ENCODE data around the gene PTPN23.

Gene PTPN23

DNA sequence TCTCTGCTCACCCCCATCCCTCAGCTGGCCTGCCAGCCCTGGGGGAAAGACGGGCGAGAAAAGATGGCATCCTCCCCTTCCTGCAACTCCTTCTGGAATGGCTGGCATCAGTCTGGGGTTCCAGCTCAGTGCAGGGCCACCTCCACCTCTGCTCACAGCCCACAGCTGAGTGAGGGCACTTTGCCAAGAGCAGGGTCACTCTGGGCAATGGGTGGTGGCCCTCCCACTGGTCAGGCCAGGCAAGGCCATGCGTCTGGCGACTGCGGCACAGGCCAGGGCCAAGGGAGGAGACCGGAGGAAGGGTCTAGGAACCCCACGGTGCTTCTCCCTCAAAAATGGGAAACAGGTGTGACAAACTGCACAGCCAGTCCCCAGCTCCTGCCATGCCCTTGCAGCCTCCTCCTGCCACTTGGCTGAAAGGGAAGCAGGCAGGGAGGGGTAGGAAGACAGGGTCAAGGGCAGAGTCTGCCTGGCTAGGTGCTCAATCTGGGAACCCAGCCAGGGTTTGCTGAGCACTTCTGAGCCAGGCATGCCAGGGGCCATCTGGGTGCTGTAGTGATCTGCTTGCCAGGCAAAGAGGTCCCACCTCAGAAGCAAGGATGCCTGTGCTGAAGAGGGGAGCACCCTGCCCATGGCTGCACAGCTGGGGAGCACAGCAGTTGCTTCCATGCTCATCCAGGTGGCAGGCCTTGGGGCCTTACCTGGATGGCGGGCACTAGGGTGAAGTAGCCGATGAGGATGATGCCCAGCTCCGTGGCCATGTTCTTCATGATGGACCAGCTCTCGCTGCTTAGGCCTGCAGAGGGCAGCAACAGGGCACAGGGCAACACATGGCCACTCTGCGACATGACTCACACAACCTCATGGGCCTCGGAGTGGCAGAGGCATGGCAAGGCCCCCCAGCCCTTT lies 41.2 kb downstream of the PTPN23 start:
- DNase-seq: no peak

DNA sequence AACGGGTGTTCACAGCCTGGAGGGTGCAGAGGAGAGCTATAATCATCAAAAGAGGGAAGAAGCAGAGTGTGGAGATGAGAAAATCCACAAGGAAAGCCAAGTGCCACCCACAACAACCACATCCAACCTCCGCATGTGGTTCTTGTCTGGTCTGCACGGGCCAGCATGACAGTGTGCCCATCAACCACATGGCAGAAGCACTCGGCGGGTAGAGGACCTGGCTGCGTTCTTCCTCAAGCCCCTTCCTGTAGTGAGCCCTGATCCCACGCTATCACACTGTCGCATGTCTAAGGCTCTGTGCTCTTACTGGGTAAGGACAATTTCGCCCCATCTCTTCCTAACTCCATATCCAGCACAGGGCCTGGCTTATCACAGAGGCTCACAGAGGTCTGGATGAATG lies 41.9 kb downstream of the PTPN23 start:
- DNase-seq: no peak

DNA sequence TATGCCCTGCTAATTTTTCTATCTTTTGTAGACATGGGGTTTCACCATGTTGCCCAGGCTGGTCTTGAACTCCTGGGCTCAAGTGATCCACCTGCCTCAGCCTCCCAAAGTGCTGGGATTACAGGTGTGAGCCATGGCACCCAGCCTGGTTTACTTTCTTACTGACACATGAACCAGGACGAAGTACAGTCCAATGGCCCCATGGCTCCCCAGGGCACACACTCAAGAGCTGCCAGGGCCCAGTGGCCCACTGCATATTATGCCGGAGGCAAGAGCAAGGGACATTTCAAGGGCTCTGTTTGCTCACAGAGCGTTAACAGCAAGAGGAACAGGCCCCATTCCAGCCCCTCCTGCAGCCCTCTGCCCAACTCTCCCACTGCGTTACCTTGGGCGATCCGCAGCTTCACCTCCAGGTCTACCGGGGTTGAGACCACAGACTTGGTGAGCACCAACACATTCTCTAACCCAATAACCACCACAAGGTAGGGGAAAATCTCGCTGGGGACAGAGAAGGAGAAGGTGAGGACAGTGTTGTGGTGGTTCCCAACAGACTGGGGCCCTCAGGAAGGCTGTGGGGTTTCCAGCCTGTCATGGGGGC lies 42.8 kb downstream of the PTPN23 start:
- no peak for DNase-seq

DNA sequence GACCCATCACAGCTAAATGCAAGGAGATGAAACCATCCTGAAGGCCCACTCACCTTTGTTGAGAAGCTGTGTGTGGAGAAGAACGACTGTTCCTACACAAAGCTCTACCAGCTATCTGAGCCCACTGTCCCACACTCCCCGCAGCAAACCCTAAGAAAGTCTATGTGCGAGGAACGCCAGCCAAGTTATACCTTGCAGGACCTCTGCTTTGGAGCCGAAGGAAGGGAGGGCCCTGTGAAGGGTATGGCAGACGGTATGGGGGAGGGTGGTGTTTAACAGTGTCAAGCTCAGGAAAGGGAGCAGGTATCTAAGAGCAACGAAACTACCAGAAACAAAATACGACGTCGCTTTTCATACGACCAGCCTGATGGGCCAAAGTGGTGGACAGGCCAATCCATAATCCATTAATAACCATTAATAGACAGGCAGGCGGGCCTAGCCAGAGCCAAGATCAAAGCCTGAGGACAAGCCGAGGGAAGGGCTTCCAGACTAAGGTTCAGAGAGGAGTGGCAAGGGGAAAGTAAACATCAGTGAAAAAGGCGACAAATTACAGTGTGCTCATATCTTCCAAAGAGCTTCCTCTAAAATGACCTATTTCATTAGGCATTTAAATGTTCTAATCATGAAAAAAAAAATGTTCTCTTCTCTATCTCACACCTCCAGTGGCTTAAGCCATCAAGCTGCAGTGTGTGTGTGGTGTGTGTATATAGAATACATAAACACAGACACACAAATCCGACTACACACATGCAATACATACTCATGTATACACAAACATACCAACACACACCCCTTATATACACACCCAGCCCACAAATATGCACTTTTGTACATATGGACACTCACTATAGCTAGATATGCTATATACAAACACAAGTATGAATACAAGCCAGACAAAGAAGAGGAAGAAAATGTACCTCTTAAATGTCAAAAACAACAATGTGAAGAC lies 43.9 kb downstream of the PTPN23 start:
- DNase-seq: no peak

DNA sequence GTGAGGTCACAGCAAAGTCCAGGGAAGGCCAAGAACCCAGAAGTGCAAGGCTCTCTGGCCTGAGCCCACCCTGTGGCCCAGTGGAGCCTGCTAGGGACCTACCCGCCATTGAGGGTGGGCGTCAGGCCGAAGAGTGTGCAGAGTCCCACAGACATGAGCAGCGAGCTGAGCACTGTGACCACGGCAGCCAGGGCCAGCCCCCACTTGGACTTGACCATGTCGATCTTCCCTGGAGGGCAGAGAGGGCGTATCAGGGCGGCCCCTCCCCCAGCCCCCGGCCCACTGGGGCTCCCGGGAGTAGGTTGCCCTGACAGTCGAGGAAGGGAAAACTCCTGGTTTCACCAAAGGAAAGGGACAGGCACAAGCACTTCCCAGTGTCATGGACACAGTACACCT lies 44.6 kb downstream of the PTPN23 start:
- DNase-seq: no peak

DNA sequence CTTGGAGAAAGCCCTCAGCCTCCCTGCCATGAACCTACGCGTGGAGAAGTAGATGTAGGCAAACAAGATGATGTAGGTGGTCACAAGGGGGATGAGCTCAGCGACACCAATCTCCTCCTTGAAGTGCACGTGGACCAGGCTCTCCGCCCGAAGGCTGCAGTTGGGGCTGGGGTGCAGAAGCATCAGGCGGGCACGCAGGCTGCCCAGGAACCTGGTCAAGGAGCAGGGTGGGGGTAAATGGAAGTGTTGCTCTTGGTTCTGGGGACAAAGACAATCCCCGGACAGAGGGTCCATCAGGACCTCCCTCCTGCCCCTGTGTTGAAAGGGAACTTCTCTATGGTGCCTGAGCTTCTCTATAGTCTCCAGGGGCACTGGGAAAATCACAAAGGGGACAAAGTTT lies 45.1 kb downstream of the PTPN23 start:
- DNase-seq: no peak

DNA sequence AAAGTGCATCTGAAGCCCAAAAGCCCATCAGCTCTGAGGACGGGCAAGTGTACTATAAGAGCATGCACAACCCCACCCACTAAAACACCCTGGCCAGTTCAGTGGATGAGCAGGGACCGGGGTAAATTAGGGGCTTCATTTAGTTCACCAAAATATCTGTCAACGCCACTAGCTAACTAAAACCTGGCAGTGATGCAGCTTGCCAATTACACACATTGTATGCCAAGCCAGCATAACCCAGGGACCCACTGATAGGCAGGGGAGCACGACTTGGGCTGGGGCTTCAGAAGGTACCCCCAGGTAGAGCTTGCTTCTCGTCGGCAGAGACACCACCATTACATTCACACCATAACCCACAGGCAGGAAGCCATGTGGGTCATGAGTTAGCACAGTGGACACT lies 47.0 kb downstream of the PTPN23 start:
- no peak for DNase-seq

DNA sequence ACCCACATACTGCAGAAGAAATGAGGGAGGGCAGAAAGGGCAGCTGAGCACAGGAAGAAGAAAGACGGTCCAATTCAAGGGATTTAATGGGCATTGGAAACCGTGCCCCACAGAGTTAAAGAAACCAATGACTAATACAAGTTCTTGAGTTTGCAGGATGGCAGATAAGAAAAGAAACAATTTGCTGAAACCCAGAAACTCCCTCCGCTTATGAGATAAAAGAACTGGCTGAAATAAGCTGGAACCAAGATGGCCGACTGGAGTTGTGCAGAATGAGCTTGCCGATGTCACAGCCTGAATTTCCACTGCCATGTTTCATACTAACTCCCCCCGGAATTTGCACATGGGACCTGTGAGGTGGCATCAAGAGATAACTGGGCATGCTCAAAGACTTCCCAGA lies 47.8 kb downstream of the PTPN23 start:
- DNase-seq: no peak

DNA sequence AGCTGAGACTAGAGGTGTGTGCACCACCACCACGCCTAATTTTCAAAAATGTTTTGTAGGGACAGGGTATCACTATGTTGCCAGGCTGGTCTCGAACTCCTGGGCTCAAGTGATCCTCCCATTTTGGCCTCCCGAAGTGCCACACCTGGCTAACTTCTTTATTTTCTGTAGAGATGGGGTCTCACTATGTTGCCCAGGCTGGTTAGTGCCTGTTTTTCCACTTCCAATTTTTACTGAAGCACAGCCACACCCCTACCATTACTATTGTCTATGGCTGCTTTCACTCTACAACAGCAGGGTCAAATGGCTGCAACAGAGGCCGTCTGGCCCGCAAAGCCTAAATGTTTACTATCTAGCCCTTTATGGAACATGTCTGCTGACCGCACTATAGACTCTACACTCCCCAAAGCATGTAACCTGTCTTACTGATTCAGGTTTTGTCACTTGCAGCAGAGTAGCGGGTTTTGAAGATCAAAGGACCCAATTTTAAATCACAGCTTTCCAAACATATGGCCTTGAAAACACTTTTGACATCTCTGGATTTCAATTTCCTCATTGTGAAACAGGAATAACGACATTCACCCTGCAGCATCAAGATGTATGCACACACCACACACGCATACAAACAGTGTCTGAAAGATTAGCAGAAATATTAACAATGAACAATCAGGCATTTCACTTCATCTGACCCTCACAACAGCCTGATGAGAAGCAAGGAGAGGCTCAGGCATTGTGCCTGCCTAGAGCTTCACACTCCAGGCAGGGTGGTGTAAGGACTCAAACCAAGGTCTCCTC lies 48.9 kb downstream of the PTPN23 start:
- no peak for DNase-seq

DNA sequence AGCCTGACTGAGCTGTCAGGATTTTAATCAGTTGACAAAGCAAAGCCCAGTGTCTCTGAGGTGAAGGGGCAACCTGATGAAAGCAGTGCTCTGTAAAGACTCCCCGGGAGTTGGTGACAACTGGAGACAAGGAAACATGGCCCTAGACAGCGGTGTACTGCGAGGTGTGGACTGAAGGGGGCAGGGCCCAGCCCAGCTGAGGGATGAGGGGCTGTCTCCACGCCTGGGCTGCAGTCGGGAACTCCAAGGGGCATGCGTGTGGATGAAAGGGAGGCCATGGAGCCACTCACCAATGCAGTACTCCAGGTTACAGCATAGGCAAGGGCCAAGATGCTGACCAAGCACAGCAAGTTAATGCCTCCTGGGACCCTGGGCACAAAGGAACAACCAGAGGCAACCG lies 49.8 kb downstream of the PTPN23 start:
- DNase-seq: no peak

DNA sequence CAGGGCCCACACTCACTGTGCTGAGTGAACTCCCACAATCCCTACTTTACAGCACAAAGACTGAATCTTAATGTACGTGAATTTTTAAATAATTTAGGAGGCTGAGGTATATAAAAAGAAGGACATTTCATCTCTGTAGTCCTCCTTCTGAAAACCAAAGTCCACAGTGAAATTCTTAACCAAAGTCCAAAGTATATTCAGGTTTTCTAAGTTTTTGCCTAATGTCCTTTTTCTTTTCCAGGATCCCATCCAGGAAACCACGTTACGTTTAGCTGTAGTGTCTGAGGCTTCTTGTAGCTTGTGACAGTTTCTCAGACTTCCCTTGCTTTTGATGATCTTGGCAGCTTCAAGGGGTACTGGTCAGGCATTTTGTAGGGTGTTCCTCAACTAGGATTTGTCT lies 50.4 kb downstream of the PTPN23 start:
- no peak for DNase-seq

DNA sequence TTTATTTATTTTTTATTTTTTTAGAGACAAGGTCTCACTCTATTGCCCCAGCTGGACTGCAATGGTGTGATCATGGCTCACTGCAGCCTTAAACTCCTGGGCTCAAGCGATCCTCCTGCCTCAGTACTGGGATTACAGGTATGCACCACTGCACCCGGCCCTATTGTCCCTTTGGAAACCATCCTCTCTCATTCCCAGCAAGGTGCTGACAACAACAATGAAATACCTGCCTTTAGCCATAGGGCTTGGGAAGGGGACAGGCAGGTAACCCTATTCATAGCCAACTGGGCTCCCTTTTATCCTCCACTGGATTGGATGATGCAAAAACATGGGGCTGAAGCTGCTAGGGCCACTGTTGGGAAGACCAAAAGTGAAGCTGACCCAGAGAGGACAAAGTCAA lies 51.9 kb downstream of the PTPN23 start:
- DNase-seq: no peak

DNA sequence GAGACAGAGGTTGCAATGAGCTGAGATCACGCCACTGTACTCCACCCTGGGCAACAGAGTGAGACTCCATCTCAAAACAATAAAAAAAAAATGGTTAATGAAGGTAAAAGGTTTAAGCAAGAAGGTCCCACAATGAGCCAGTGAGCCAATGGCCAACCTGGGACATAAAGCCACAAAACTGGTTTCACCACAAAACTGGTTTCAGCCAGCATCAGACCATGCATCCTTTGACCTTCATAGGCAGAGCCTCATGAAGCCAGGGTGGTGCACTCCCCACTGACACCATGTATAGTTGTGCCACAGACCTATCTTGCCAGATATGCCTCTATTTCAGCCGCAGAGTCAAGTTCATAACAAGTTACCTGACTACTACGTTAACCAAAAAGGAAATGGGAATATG lies 53.0 kb downstream of the PTPN23 start:
- no peak for DNase-seq

DNA sequence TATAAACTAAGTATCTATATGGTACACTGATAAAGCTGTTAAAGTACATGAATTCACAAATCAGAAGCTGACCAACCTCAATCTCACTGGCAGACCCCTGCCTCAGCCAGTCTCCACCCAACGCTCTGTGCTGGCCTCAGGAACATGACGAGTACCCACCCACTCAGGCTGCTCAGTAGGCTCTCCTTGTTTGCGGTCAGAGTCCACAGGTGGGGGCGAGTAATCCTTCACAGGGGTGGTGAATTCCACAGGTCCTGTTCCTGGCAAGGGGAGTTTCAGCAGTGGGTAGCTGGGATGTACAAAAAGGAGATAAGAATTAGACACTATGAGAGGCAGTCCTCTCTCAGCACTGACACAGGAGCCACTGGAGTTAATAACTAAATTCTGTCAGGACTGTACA lies 54.0 kb downstream of the PTPN23 start:
- no peak for DNase-seq

DNA sequence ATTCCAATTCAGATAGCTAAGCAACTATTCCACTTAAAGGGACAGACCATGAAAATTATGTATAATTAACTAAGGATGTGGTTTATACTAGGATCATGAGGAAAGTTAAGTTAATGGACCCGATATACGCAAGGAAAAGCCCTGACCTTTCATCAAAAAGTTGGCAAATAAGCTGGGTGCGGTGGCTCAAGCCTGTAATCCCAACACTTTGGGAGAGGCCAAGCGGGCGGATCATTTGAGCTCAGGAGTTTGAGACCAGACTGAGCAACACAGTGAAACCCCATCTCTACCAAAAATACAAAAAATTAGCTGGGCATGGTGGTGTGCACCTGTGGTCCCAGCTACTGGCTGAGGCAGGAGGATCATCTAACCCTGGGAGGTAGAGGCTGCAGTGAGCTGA lies 55.4 kb downstream of the PTPN23 start:
- DNase-seq: no peak

DNA sequence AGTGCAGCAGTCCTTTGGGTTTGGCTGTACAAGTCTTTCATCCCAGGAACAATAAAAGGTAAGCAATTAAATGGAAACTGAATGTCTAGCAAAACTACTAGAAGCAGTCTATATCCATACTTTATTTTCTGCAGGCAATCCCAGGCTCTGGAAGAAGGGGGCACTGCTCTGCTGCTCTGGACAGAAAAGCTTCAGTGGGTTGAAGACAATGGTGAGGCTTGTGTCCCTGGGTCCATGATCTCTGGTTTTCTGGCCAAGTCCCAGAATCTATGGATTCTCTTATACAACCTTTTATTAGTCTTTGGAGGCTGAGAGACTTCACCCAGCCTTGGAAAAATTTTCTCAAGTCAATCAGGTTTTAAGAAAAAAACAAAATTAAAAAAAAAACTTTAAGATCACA lies 59.3 kb downstream of the PTPN23 start:
- no peak for DNase-seq

DNA sequence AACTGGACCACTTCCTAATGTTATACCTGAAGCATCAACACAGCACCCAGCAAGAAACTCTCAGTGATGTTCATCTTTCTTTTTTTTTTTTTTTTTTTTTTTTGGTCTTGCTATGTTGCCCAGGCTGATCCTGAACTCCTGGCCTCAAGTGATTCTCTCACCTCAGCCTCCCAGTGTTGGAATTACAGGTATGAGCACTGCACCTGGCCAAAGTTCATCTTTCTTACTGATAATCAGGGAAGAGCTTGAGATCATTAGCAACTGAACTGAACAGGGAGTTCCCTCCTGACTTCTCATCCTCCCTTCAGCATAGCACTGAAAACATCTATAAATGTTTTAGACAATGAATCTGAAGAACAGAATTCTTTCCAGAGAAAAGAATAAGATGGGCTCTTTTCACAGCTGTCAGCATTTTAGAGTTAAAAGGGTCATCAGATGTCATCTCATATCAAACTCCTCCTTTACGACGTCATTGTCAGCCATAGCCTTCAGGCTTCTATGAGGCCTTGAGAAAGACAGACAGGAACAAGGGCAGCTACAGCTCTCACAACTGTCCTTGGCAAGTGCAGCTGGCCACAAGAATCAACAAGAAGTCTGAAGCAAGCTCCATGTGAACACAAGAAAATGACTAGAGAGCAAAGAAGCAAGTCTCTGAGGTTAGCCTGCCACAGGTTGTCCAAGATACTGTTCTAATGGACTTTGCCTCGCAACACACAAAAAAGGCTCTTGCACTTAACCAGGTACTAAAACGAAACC lies 61.2 kb downstream of the PTPN23 start:
- DNase-seq: no peak

DNA sequence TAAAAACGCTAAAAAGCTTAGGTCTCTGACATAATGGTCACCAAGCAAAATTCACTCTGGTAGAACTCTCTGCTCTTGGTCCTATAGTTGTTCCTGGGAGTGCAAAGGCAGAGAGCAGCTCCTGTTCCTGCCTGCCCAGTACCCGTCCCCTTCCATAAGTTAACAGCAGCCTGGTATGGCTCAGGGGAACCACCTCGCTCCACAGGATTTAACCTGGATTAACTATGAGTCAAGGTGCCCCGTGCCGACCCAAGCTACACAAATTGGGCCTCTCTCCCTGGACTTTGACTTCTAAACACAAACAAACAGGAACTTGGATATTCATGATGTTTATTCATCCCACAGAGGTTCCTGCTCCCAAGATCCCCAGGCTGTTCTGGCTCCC lies 62.8 kb downstream of the PTPN23 start:
- no peak for DNase-seq

DNA sequence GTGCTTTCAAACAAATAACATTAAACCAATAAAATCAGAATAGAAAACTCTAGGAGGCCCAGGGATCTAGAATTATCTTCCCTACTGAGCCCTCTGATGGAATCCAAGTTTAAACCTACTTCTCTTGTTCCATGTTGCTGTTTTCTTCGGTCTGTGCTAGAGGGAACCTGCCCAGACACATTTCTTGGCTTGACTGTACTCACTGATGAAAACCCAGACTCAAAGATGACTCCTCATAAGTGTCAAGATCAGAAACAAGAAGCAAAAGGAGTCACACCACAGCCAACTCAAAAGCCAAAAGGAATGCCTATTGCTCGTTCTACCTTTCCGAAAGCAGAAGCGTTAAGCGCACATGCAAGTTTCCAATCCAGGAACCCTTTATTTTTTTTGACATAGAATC lies 63.3 kb downstream of the PTPN23 start:
- DNase-seq: no peak

DNA sequence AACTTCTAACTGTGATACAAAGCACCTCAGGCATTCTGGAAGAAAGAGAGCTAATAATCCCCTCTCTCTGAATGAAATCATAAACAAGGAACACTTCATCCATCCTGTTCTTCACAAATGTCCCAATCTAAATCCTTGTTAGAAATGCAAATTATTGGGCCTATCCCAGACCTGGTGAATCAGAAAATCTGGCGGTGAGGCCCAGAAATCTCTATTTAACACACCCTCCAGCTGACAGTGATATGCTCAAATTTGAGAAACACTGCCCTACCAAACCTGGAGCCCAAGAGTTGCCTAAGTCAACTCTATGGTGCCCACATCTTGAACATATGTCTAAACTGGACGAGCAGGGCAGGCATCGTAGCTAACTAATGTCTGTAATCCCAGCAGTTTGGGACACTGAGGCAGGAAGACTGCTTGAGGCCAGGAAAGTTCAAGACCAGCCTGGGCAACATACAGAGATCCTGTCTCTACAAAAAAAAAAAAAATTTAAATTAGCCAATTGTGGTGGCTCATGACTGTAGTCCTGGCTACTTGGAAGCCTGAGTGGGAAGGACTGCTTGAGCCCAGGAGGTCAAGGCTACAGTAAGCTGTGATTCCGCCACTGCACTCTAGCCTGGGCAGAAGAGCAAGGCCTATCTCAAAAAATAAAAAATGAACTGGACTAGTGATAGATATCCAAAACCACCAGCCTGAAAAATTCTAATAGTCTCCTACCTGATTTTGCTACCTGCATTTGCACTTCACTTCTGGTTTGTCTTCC lies 71.8 kb downstream of the PTPN23 start:
- no peak for DNase-seq

DNA sequence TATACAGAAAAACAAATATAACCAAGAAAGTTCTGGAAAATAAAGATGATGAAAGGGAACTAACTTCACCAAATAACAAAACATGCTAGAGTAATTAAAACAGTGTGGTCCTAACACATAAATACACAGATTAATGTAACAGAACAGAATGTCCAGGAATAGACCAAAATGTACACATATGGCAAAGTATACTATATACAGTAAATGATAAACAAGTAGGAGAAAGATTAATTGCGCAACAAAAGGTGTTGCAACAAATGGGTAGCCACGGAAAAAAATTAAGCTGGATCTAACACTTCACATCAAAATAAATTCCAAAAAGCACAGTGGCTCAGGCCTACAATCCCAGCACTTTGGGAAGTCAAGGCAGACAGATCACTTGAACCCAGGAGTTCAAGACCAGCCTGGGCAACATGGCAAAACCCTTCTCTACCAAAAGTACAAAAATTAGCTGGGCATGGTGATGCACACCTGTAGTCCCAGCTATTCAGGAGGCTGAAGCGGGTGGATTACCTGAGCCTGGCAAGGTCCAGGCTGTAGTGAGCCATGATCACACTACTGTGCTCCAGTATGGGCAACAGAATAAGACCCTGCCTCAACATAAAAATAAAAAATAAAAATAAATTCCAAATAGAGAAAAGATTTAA lies 75.1 kb downstream of the PTPN23 start:
- DNase-seq: no peak

All from GF-D8 (cell line).